SK-N-SH treated with all-trans-retinoic acid at 6 μM for 48 hours (cell line): ENCODE data around the gene TMEM238L.

ENCODE experiments used
- ATAC-seq: fragments of 200-7000 bp; cut with Tn5 transposase; 3 replicates; pipeline ENCODE4 v1.9.1; 2020; ENCODE audit warnings: mild to moderate bottlenecking, moderate library complexity
- BACH2 ChIP-seq: fragments of 250-450 bp; sonication (Bioruptor Pico); IDR thresholded peaks from 2 replicates; pipeline ENCODE4 v1.9.0; 2021; ENCODE audit warnings: mild to moderate bottlenecking, borderline replicate concordance
- CSDC2 ChIP-seq: fragments of 250-450 bp; sonication (Bioruptor Pico); IDR thresholded peaks from 2 replicates; pipeline ENCODE4 v1.5.0; 2020; ENCODE audit warnings: mild to moderate bottlenecking, moderate library complexity
- ESRRG ChIP-seq: fragments of 250-450 bp; sonication (Bioruptor Pico); IDR thresholded peaks from 2 replicates; pipeline ENCODE4 v1.6.1; 2021; ENCODE audit warnings: mild to moderate bottlenecking
- GLIS3 ChIP-seq: fragments of 250-450 bp; sonication (Bioruptor Pico); IDR thresholded peaks from 2 replicates; pipeline ENCODE4 v1.5.0; 2020; ENCODE audit warnings: mild to moderate bottlenecking, moderate library complexity
- ISL1 ChIP-seq: fragments of 250-450 bp; sonication (Bioruptor Pico); IDR thresholded peaks from 2 replicates; pipeline ENCODE4 v2.1.2; 2022; ENCODE audit warnings: mild to moderate bottlenecking, moderate library complexity
- OSR1 ChIP-seq: fragments of 250-450 bp; sonication (Bioruptor Pico); IDR thresholded peaks from 2 replicates; pipeline ENCODE4 v1.8.0; 2022; ENCODE audit warnings: moderate library complexity, mild to moderate bottlenecking, inconsistent platforms
- PPARA ChIP-seq: fragments of 250-450 bp; sonication (Bioruptor Pico); IDR thresholded peaks from 2 replicates; pipeline ENCODE4 v1.5.0; 2020; ENCODE audit warnings: mild to moderate bottlenecking, borderline replicate concordance
- RARB ChIP-seq: fragments of 250-450 bp; sonication (Bioruptor Pico); IDR thresholded peaks from 2 replicates; pipeline ENCODE4 v1.8.0; 2021; ENCODE audit warnings: mild to moderate bottlenecking, moderate library complexity
- SNAI2 ChIP-seq: fragments of 250-450 bp; sonication (Bioruptor Pico); IDR thresholded peaks from 2 replicates; pipeline ENCODE4 v1.5.0; 2020; ENCODE audit warnings: mild to moderate bottlenecking, moderate library complexity
- TOX ChIP-seq: fragments of 250-450 bp; sonication (Bioruptor Pico); IDR thresholded peaks from 2 replicates; pipeline ENCODE4 v1.8.0; 2021; ENCODE audit warnings: mild to moderate bottlenecking, moderate library complexity, borderline replicate concordance
- ZC3H10 ChIP-seq: fragments of 250-450 bp; sonication (Bioruptor Pico); IDR thresholded peaks from 2 replicates; pipeline ENCODE4 v1.5.1; 2021; ENCODE audit warnings: mild to moderate bottlenecking, moderate library complexity
- ZFP3 ChIP-seq: fragments of 250-450 bp; sonication (Bioruptor Pico); IDR thresholded peaks from 2 replicates; pipeline ENCODE4 v1.5.0; 2020; ENCODE audit warnings: mild to moderate bottlenecking, moderate library complexity
- ZFP30 ChIP-seq: fragments of 450-650 bp; formaldehyde crosslinking; IDR thresholded peaks from 2 replicates; pipeline ENCODE4 v1.5.0; 2022; ENCODE audit warnings: mild to moderate bottlenecking, moderate library complexity
- ZNF565 ChIP-seq: fragments of 450-650 bp; formaldehyde crosslinking; conservative IDR thresholded peaks from 2 replicates; pipeline ENCODE4 v1.5.0; 2020; ENCODE audit warnings: low read depth, mild to moderate bottlenecking, moderate library complexity
- ZNF70 ChIP-seq: fragments of 450-650 bp; formaldehyde crosslinking; IDR thresholded peaks from 2 replicates; pipeline ENCODE4 v1.5.0; 2020; ENCODE audit warnings: mild to moderate bottlenecking, moderate library complexity
- ZNF8 ChIP-seq: fragments of 450-650 bp; formaldehyde crosslinking; IDR thresholded peaks from 2 replicates; pipeline ENCODE4 v1.5.0; 2020; ENCODE audit warnings: mild to moderate bottlenecking, moderate library complexity
- TF ChIP-seq, protein P1 (sequence below): fragments of 250-450 bp; sonication (Bioruptor Pico); IDR thresholded peaks from 2 replicates; pipeline ENCODE4 v1.8.0; 2020; ENCODE audit warnings: mild to moderate bottlenecking, moderate library complexity, borderline replicate concordance
- TF ChIP-seq, protein P2 (sequence below): fragments of 250-450 bp; sonication (Bioruptor Pico); IDR thresholded peaks from 2 replicates; pipeline ENCODE4 v1.5.1; 2020; ENCODE audit warnings: low read depth, mild to moderate bottlenecking, moderate library complexity
- TF ChIP-seq, protein P3 (sequence below): fragments of 250-450 bp; sonication (Bioruptor Pico); IDR thresholded peaks from 2 replicates; pipeline ENCODE4 v1.5.0; 2020; ENCODE audit warnings: mild to moderate bottlenecking, moderate library complexity
- TF ChIP-seq, protein P4 (sequence below): fragments of 250-450 bp; sonication (Bioruptor Pico); IDR thresholded peaks from 2 replicates; pipeline ENCODE4 v1.5.1; 2021; ENCODE audit warnings: mild to moderate bottlenecking, moderate library complexity

Gene TMEM238L

DNA sequence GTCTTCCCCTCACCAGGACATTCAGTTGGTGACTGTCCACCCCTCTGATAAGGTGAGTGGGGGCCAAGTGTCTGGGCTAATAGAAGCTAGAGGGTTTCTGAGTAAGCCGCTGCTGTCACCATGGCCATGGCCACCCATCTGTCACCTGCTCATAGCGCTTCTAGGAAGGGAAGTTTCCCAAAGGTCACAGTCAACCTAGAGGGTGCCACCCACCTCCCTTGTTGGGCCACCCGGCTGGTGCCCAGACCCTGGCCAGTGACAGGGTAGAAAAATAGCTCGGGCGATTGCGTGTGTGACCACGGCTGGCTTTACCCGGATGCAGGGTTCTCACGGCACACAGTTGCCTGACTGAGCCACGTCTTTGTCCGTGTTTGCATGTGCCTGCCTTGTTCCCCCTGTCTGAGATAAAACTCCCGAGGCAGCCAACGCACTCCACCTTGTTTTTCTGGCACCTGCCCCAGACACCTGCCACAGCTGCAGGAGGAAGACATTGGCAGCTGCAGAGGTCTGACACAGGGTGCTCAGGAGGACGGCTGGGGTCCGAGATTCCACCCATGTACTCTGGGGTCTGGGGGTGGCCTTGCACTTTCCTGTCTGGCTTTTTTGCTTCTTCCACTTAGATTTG lies 33.2 kb upstream of the TMEM238L start:
- TF ChIP-seq TOX (CRISPR knock-in tag) = no peak
- TF ChIP-seq OSR1 (CRISPR knock-in tag) = no peak
- TF ChIP-seq RARB (CRISPR knock-in tag) = no peak
- no peak for TF ChIP-seq ZNF70 (CRISPR knock-in tag)
- TF ChIP-seq SNAI2 (CRISPR knock-in tag) = no peak
- no peak for TF ChIP-seq ZFP3
- no peak for TF ChIP-seq ZC3H10 (CRISPR knock-in tag)
- TF ChIP-seq, protein P1, sequence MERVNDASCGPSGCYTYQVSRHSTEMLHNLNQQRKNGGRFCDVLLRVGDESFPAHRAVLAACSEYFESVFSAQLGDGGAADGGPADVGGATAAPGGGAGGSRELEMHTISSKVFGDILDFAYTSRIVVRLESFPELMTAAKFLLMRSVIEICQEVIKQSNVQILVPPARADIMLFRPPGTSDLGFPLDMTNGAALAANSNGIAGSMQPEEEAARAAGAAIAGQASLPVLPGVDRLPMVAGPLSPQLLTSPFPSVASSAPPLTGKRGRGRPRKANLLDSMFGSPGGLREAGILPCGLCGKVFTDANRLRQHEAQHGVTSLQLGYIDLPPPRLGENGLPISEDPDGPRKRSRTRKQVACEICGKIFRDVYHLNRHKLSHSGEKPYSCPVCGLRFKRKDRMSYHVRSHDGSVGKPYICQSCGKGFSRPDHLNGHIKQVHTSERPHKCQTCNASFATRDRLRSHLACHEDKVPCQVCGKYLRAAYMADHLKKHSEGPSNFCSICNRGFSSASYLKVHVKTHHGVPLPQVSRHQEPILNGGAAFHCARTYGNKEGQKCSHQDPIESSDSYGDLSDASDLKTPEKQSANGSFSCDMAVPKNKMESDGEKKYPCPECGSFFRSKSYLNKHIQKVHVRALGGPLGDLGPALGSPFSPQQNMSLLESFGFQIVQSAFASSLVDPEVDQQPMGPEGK (CRISPR knock-in tag) = no peak
- TF ChIP-seq, protein P2, sequence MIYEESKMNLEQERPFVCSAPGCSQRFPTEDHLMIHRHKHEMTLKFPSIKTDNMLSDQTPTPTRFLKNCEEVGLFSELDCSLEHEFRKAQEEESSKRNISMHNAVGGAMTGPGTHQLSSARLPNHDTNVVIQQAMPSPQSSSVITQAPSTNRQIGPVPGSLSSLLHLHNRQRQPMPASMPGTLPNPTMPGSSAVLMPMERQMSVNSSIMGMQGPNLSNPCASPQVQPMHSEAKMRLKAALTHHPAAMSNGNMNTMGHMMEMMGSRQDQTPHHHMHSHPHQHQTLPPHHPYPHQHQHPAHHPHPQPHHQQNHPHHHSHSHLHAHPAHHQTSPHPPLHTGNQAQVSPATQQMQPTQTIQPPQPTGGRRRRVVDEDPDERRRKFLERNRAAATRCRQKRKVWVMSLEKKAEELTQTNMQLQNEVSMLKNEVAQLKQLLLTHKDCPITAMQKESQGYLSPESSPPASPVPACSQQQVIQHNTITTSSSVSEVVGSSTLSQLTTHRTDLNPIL (CRISPR knock-in tag) = no peak
- TF ChIP-seq PPARA (CRISPR knock-in tag) = no peak
- TF ChIP-seq ESRRG = no peak
- TF ChIP-seq ISL1 (CRISPR knock-in tag) = no peak
- TF ChIP-seq ZFP30 = no peak
- no peak for ATAC-seq

DNA sequence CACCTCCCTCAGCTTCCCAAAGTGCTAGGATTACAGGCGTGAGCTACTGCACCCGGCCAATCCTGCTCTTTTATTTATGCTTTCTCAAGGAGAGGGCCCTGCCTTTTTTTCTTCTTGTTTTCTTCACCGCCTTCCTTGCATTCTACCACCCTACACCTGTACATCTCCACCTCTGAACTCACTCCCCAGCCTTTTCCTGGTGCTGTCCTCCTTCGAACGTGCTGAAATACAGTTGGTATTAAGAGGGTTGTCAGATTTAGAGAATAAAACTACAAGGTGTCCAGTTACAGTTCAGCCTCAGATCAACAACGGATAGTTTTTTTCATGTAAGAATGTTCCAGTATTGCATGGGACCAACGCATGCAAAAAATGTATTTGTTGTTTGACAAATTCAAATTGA lies 32.2 kb upstream of the TMEM238L start:
- ATAC-seq = no peak
- TF ChIP-seq PPARA (CRISPR knock-in tag) (no peak), RARB (CRISPR knock-in tag) (no peak), OSR1 (CRISPR knock-in tag) (no peak), ISL1 (CRISPR knock-in tag) (no peak), CSDC2 (CRISPR knock-in tag) (no peak), ZNF565 (CRISPR knock-in tag) (no peak), GLIS3 (CRISPR knock-in tag) (no peak), TOX (CRISPR knock-in tag) (no peak), BACH2 (CRISPR knock-in tag) (no peak), ZNF8 (no peak)
- TF ChIP-seq, protein P3, sequence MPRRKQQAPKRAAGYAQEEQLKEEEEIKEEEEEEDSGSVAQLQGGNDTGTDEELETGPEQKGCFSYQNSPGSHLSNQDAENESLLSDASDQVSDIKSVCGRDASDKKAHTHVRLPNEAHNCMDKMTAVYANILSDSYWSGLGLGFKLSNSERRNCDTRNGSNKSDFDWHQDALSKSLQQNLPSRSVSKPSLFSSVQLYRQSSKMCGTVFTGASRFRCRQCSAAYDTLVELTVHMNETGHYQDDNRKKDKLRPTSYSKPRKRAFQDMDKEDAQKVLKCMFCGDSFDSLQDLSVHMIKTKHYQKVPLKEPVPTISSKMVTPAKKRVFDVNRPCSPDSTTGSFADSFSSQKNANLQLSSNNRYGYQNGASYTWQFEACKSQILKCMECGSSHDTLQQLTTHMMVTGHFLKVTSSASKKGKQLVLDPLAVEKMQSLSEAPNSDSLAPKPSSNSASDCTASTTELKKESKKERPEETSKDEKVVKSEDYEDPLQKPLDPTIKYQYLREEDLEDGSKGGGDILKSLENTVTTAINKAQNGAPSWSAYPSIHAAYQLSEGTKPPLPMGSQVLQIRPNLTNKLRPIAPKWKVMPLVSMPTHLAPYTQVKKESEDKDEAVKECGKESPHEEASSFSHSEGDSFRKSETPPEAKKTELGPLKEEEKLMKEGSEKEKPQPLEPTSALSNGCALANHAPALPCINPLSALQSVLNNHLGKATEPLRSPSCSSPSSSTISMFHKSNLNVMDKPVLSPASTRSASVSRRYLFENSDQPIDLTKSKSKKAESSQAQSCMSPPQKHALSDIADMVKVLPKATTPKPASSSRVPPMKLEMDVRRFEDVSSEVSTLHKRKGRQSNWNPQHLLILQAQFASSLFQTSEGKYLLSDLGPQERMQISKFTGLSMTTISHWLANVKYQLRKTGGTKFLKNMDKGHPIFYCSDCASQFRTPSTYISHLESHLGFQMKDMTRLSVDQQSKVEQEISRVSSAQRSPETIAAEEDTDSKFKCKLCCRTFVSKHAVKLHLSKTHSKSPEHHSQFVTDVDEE (CRISPR knock-in tag) = no peak
- TF ChIP-seq, protein P2 (CRISPR knock-in tag) = no peak
- TF ChIP-seq, protein P4, sequence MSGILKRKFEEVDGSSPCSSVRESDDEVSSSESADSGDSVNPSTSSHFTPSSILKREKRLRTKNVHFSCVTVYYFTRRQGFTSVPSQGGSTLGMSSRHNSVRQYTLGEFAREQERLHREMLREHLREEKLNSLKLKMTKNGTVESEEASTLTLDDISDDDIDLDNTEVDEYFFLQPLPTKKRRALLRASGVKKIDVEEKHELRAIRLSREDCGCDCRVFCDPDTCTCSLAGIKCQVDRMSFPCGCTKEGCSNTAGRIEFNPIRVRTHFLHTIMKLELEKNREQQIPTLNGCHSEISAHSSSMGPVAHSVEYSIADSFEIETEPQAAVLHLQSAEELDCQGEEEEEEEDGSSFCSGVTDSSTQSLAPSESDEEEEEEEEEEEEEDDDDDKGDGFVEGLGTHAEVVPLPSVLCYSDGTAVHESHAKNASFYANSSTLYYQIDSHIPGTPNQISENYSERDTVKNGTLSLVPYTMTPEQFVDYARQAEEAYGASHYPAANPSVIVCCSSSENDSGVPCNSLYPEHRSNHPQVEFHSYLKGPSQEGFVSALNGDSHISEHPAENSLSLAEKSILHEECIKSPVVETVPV (CRISPR knock-in tag) = no peak

DNA sequence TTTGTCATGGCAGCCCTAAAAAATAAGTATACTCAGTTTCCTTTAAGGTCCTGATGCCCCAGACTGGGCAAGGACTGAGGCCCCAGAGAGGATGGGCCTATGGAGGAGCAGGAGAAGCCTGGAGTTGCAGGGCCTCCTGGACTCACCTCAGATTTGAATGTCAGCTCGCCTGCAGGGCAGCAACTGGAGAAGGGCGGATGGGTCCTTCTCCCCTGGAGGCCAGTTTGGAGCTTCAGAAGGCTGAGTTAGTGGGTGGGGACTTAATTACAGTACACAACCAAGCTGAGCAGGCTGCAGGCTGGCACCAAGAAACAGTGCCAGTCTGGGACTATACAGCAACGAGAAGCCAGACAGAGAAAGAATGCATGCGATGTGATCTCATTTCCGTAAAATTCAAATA lies 27.8 kb upstream of the TMEM238L start:
- TF ChIP-seq CSDC2 (CRISPR knock-in tag) (no peak), ZNF565 (CRISPR knock-in tag) (no peak), GLIS3 (CRISPR knock-in tag) (no peak), TOX (CRISPR knock-in tag) (no peak), OSR1 (CRISPR knock-in tag) (no peak), ZC3H10 (CRISPR knock-in tag) (no peak), ESRRG (no peak), ZNF8 (no peak)
- TF ChIP-seq, all 23 proteins: peak for 0
- ATAC-seq = no peak
